ENCODE results near the gene AMN1.

DNA sequence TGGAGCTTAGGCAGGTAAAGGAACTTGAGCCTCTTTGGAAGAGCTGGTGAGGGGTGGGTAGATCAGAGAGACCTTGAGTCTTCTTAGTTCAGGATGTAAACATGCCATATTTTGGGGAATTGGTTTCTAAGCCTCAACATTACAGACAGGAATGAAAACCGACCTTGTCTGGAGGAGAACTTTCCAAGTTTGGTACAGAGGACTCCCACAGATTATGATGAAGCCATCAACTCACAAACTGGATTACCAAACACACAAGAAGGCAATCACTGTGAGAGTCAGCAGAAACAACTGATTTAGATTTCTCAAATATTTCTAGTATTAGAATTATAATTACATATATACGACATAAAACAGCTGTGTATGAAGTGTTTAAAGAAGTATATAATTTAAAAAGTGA, 22.3 kb upstream of the AMN1 start:
- TF ChIP-seq ZNF423 (tag by site-specific recombination; IDR thresholded peaks at IDR 0.05) = no peak
- TF ChIP-seq, protein P1, sequence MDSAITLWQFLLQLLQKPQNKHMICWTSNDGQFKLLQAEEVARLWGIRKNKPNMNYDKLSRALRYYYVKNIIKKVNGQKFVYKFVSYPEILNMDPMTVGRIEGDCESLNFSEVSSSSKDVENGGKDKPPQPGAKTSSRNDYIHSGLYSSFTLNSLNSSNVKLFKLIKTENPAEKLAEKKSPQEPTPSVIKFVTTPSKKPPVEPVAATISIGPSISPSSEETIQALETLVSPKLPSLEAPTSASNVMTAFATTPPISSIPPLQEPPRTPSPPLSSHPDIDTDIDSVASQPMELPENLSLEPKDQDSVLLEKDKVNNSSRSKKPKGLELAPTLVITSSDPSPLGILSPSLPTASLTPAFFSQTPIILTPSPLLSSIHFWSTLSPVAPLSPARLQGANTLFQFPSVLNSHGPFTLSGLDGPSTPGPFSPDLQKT (IDR thresholded peaks at IDR 0.05; ENCODE audit: borderline replicate concordance, low read depth, low read length) = no peak
- TF ChIP-seq ZNF274 (IDR thresholded peaks at IDR 0.05; ENCODE audit: low read length) = no peak
- no peak for TF ChIP-seq ZNF274 (tag by site-specific recombination; IDR thresholded peaks at IDR 0.05; ENCODE audit: borderline replicate concordance)
- TF ChIP-seq ZNF302 (tag by site-specific recombination; IDR thresholded peaks at IDR 0.05; ENCODE audit: low read depth) = no peak
- TF ChIP-seq, protein P2, sequence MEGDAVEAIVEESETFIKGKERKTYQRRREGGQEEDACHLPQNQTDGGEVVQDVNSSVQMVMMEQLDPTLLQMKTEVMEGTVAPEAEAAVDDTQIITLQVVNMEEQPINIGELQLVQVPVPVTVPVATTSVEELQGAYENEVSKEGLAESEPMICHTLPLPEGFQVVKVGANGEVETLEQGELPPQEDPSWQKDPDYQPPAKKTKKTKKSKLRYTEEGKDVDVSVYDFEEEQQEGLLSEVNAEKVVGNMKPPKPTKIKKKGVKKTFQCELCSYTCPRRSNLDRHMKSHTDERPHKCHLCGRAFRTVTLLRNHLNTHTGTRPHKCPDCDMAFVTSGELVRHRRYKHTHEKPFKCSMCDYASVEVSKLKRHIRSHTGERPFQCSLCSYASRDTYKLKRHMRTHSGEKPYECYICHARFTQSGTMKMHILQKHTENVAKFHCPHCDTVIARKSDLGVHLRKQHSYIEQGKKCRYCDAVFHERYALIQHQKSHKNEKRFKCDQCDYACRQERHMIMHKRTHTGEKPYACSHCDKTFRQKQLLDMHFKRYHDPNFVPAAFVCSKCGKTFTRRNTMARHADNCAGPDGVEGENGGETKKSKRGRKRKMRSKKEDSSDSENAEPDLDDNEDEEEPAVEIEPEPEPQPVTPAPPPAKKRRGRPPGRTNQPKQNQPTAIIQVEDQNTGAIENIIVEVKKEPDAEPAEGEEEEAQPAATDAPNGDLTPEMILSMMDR (tag by site-specific recombination; IDR thresholded peaks at IDR 0.05) = no peak
